A549 (cell line): ENCODE data around the gene R3HDM2. TPM values are rescaled to one million over a fixed set of nuclear protein-coding genes. Genes with fewer than 3 reads are reported as not detected.

Experiments used
- ATAC-seq, 2 experiments: fragments of 200-7000 bp in 1 of 2; fragments of >200 bp in 1 of 2; cut with Nextera tagmentation in 1 of 2; cut with Tn5 transposase in 1 of 2; 3 replicates each; pipeline versions ENCODE4 v1.8.0 to v1.9.1; 2018 to 2020; ENCODE audit warnings: mild to moderate bottlenecking in 1 of 2, moderate library complexity in 1 of 2
- CTCF ChIA-PET: fragments of 300-600 bp; sonication (Branson Sonifier 250); formaldehyde crosslinking; extraction: SDS; loops from one replicate; lab custom pipeline; 2021; ENCODE audit warnings: antibody characterized with exemption, inconsistent platforms; lab: Yijun Ruan, JAX
- POLR2A ChIA-PET: fragments of 350-600 bp; formaldehyde crosslinking; extraction: SDS; loops from one replicate; lab custom pipeline; 2021; ENCODE audit warnings: antibody characterized with exemption, inconsistent platforms; lab: Yijun Ruan, JAX
- DNase-seq, 2 experiments: peaks; one replicate each; pipeline versions ENCODE4 v3.0.0 to v3.0.0-alpha.2; 2011 to 2016; ENCODE audit warnings: low read depth in 1 of 2, low spot score in 1 of 2
- FAIRE-seq: peaks from 2 replicates; lab custom pipeline; 2011; peaks lifted over from hg19 to GRCh38; lab: Jason Lieb, UNC
- H3K27ac ChIP-seq, 2 experiments: fragments of >200 bp; sonication (Bioruptor Twin); formaldehyde crosslinking; 3 replicates each; pipeline ENCODE4 v1.5.1; 2016 to 2017
- H3K4me1 ChIP-seq: fragments of >200 bp; sonication (Bioruptor Twin); formaldehyde crosslinking; 3 replicates; pipeline ENCODE4 v1.6.1; 2016
- H3K4me2 ChIP-seq: fragments of >200 bp; sonication (Bioruptor Twin); formaldehyde crosslinking; 3 replicates; pipeline ENCODE4 v1.6.1; 2016
- H3K4me3 ChIP-seq: fragments of >200 bp; sonication (Bioruptor Twin); formaldehyde crosslinking; 3 replicates; pipeline ENCODE4 v1.5.1; 2016
- H3K9me3 ChIP-seq: fragments of >200 bp; sonication (Bioruptor Twin); formaldehyde crosslinking; 3 replicates; pipeline ENCODE4 v1.6.1; 2016
- BHLHE40 ChIP-seq: IDR thresholded peaks from 2 replicates; pipeline ENCODE4 v1.6.1; 2012; ENCODE audit warnings: low read depth, low read length, inconsistent platforms
- CBX2 ChIP-seq: fragments of 200-600 bp; sonication (generic); IDR thresholded peaks from 2 replicates; pipeline ENCODE4 v1.6.1; 2016; ENCODE audit warnings: low read depth, mild to moderate bottlenecking, borderline replicate concordance
- CBX8 ChIP-seq: fragments of 200-600 bp; sonication (generic); IDR thresholded peaks from 2 replicates; pipeline ENCODE4 v1.6.1; 2016
- CTCF ChIP-seq: fragments of >200 bp; sonication (Bioruptor Twin); formaldehyde crosslinking; IDR thresholded peaks from 3 replicates; pipeline ENCODE4 v1.5.1; 2016
- EHMT2 ChIP-seq: fragments of 200-600 bp; sonication (generic); IDR thresholded peaks from 2 replicates; pipeline ENCODE4 v1.6.1; 2016; ENCODE audit warnings: antibody characterized with exemption, low read depth, mild to moderate bottlenecking, moderate library complexity
- FOSB ChIP-seq: fragments of 250-450 bp; sonication (Bioruptor Pico); IDR thresholded peaks from 2 replicates; pipeline ENCODE4 v1.5.0; 2020; ENCODE audit warnings: mild to moderate bottlenecking, moderate library complexity
- HES2 ChIP-seq: fragments of >200 bp; sonication (Bioruptor Twin); formaldehyde crosslinking; IDR thresholded peaks from 2 replicates; pipeline ENCODE4 v1.6.1; 2016
- HMGXB4 ChIP-seq: fragments of 250-450 bp; sonication (Bioruptor Pico); IDR thresholded peaks from 2 replicates; pipeline ENCODE4 v1.5.0; 2021; ENCODE audit warnings: mild to moderate bottlenecking, moderate library complexity, borderline replicate concordance
- JUN ChIP-seq, 2 experiments: fragments of >200 bp; sonication (Bioruptor Twin); formaldehyde crosslinking; IDR thresholded peaks; 2 replicates in 1 of 2; 3 replicates in 1 of 2; pipeline ENCODE4 v1.6.1; 2016 to 2017
- KDM1A ChIP-seq: fragments of 200-600 bp; sonication (generic); IDR thresholded peaks from 2 replicates; pipeline ENCODE4 v1.6.1; 2016; ENCODE audit warnings: low read depth, mild to moderate bottlenecking
- KDM5A ChIP-seq: fragments of 200-600 bp; sonication (generic); IDR thresholded peaks from 2 replicates; pipeline ENCODE4 v1.6.1; 2016; ENCODE audit warnings: antibody characterized with exemption, mild to moderate bottlenecking
- MAFK ChIP-seq: fragments of 450-650 bp; IDR thresholded peaks from 2 replicates; pipeline ENCODE4 v1.6.1; 2014; ENCODE audit not compliant: partially characterized antibody
- NFE2L2 ChIP-seq: fragments of 150-350 bp; conservative IDR thresholded peaks from 2 replicates; pipeline ENCODE4 v1.6.1; 2014; ENCODE audit warnings: low read length
- NR3C1 ChIP-seq: fragments of >200 bp; sonication (Bioruptor Twin); formaldehyde crosslinking; IDR thresholded peaks from 3 replicates; pipeline ENCODE4 v1.6.1; 2017
- PBX3 ChIP-seq: IDR thresholded peaks from 2 replicates; pipeline ENCODE4 v1.6.1; 2012
- RAD21 ChIP-seq, 2 experiments: fragments of >200 bp in 1 of 2; sonication (Bioruptor Twin) in 1 of 2; formaldehyde crosslinking in 1 of 2; IDR thresholded peaks in 1 of 2; conservative IDR thresholded peaks in 1 of 2; 2 replicates in 1 of 2; 3 replicates in 1 of 2; pipeline ENCODE4 v1.6.1; 2012 to 2018; ENCODE audit warnings: inconsistent platforms in 1 of 2
- RFX5 ChIP-seq: fragments of 450-650 bp; IDR thresholded peaks from 2 replicates; pipeline ENCODE4 v1.7.1; 2014; ENCODE audit warnings: antibody characterized with exemption, mild to moderate bottlenecking, moderate library complexity
- SMC3 ChIP-seq: fragments of >200 bp; sonication (Bioruptor Twin); formaldehyde crosslinking; IDR thresholded peaks from 3 replicates; pipeline ENCODE4 v1.6.1; 2018; ENCODE audit warnings: inconsistent platforms
- USF2 ChIP-seq: fragments of 450-650 bp; IDR thresholded peaks from 2 replicates; pipeline ENCODE4 v1.6.1; 2014; ENCODE audit warnings: antibody characterized with exemption
- ZFP36 ChIP-seq: fragments of 450-650 bp; IDR thresholded peaks from 2 replicates; pipeline ENCODE4 v1.6.1; 2014; ENCODE audit warnings: borderline replicate concordance; ENCODE audit not compliant: partially characterized antibody
- ZNF302 ChIP-seq: fragments of 250-450 bp; sonication (Bioruptor Pico); IDR thresholded peaks from 2 replicates; pipeline ENCODE4 v1.9.0; 2021; ENCODE audit warnings: inconsistent platforms, mild to moderate bottlenecking, moderate library complexity
- ZSCAN20 ChIP-seq: fragments of 250-450 bp; sonication (Bioruptor Pico); IDR thresholded peaks from 2 replicates; pipeline ENCODE4 v1.8.0; 2022; ENCODE audit warnings: mild to moderate bottlenecking, moderate library complexity
- WGBS: methylation state at CpG from one replicate; pipeline ENCODE4 v1.1.6; 2017; ENCODE audit errors: missing lambda C conversion rate; 5-methylcytosine and 5-hydroxymethylcytosine counted together
- polyA plus RNA-seq, 4 experiments: library from polyadenylated mRNA; depleted of rRNA in 3 of 4; stranded (reverse); fragments of >200 nt; fragmentation: RNase III in 1 of 4; extraction: RNeasy Plus Mini Kit Qiagen cat#74134 plus additional on column Dnase treatment in 1 of 4; gene quantifications; 2 replicates in 3 of 4; 3 replicates in 1 of 4; pipeline ENCODE4 v1.2.3, GENCODE V29; 2011 to 2017

Gene R3HDM2
- polyA plus RNA-seq, 2 of the 4 experiments (the other 2 are of a cell fraction), result 14.0 to 30.6 TPM

GRCh38 chr12:57467212-57467874 is 36.5 kb upstream of the R3HDM2 start:
- no peak for FAIRE-seq
- CTCF ChIA-PET, result interaction anchor here (1.4 kb wide), 1 partner anchor 10 kb away, joined by 5 read pairs; no protein-coding TSS in a partner anchor

GRCh38 chr12:57465747-57466505 is 35.1 kb upstream of the R3HDM2 start:
- no peak for ATAC-seq
- H3K9me3 ChIP-seq, result no peaks in the 10 kb centered on the region
- H3K4me2 ChIP-seq, result no peak overlapping the region
- POLR2A ChIA-PET, result no interaction called here
- no peak for FAIRE-seq
- H3K27ac ChIP-seq, result no peak overlapping the region
- H3K4me1 ChIP-seq, result peaks cover 5% of the 10 kb centered on the region
- CTCF ChIA-PET, result interaction anchor here (0.7 to 9.7 kb wide), 8 partner anchors 8 to 252 kb away, joined by 4 to 240 read pairs (median 4); partner anchors contain the start of genes ARHGAP9, INHBE and MARS1
- H3K4me3 ChIP-seq, result no peak overlapping the region
- 79% methylated on average over 14 of the region's 14 CpGs for WGBS
- DNase-seq, result no peak
- TF ChIP-seq ZNF302 (CRISPR knock-in tag), result no peak
- no peak for TF ChIP-seq HMGXB4 (CRISPR knock-in tag)
- TF ChIP-seq RAD21 (conservative IDR thresholded peaks at IDR 0.05 in 1 of 2, IDR thresholded peaks at IDR 0.05 in 1 of 2), result no peak
- no peak for TF ChIP-seq NR3C1
- no peak for TF ChIP-seq HES2
- no peak for TF ChIP-seq CBX2
- no peak for TF ChIP-seq CTCF
- TF ChIP-seq BHLHE40, result no peak
- TF ChIP-seq PBX3, result no peak
- no peak for TF ChIP-seq KDM5A

More at GRCh38 chr12:57467212-57467874, 36.5 kb upstream of the R3HDM2 start:
- Histone ChIP-seq H3K4me1 (peaks cover 5% of the 10 kb centered on the region), H3K4me2 (no peak overlapping the region), H3K9me3 (no peaks in the 10 kb centered on the region), H3K27ac (no peak overlapping the region), H3K4me3 (no peak overlapping the region)
- POLR2A ChIA-PET, result no interaction called here
- ATAC-seq, result no peak
- DNase-seq, result no peak
- no peak for TF ChIP-seq FOSB (CRISPR knock-in tag)
- TF ChIP-seq CTCF, result no peak
- no peak for TF ChIP-seq CBX8
- no peak for TF ChIP-seq SMC3
- no peak for TF ChIP-seq EHMT2
- TF ChIP-seq HMGXB4 (CRISPR knock-in tag), result no peak
- TF ChIP-seq JUN (IDR thresholded peaks at IDR 0.05), result no peak
- TF ChIP-seq ZSCAN20 (CRISPR knock-in tag), result no peak
- no peak for TF ChIP-seq MAFK
- TF ChIP-seq ZFP36, result no peak
- no peak for TF ChIP-seq RFX5
- TF ChIP-seq KDM1A, result no peak
- no peak for TF ChIP-seq NFE2L2
- TF ChIP-seq USF2, result no peak
- WGBS, result 86% methylated on average over 12 of the region's 12 CpGs
